ENCODE measurements around the gene SDCBP2. TPM values are rescaled to one million over a fixed set of nuclear protein-coding genes. Genes with fewer than 3 reads are reported as not detected.

The SDCBP2 gene
- total RNA-seq, 1 donor from 2014 or later, result 4.6 TPM

- Histone ChIP-seq H3K9ac (ENCODE audit: low read length) (no peak overlapping the region), H3K9me3 (ENCODE audit: insufficient read depth, low read depth, low read length) (no peaks in the 10 kb centered on the region), H3K4me3 (ENCODE audit: insufficient read depth, low read depth, low read length) (no peak overlapping the region), H3K27ac (ENCODE audit: low read depth, low read length) (peak overlapping the region; percentile 44), H3K4me1 (ENCODE audit: insufficient read depth, low read length) (peaks cover 16% of the 10 kb centered on the region), H3K79me2 (ENCODE audit: insufficient read depth, low read length) (no peaks in the 10 kb centered on the region), H2AFZ (ENCODE audit: low read depth, low read length) (no peak overlapping the region), H3K36me3 (ENCODE audit: insufficient read depth, low read length) (no peaks in the 10 kb centered on the region), H3K27me3 (ENCODE audit: insufficient read depth, low read length) (no peaks in the 10 kb centered on the region), H3K4me2 (ENCODE audit: low read length) (no peak overlapping the region), H4K20me1 (ENCODE audit: insufficient read depth, low read length) (peaks cover 20% of the 10 kb centered on the region)
- peak; percentile 59 for DNase-seq (ENCODE audit: low read depth)
- Mint-ChIP-seq H3K27me3 (ENCODE audit: low read depth, unreplicated experiment) (no peaks in the 10 kb centered on the region), H3K36me3 (ENCODE audit: low read depth, unreplicated experiment) (no peaks in the 10 kb centered on the region), H3K27ac (ENCODE audit: unreplicated experiment) (peak overlapping the region; percentile 20), H3K4me1 (ENCODE audit: low read depth, unreplicated experiment) (peaks cover 16% of the 10 kb centered on the region), H3K4me3 (ENCODE audit: unreplicated experiment) (no peak overlapping the region), H3K9me3 (ENCODE audit: unreplicated experiment) (no peaks in the 10 kb centered on the region)
- TF ChIP-seq EZH2 (IDR thresholded peaks at IDR 0.05; ENCODE audit: insufficient read depth, low read length) (no peak), CTCF (IDR thresholded peaks at IDR 0.05; ENCODE audit: insufficient read depth, low read depth, low read length) (no peak)
- FAIRE-seq, result no peak
Measured at GRCh38 chr20:1341561-1342265, 12.8 kb upstream of the SDCBP2 start.

- H4K20me1 ChIP-seq (ENCODE audit: insufficient read depth, low read length), result peaks cover 31% of the 10 kb centered on the region
- Mint-ChIP-seq H3K36me3 (ENCODE audit: low read depth, unreplicated experiment) (no peaks in the 10 kb centered on the region), H3K27ac (ENCODE audit: unreplicated experiment) (no peak overlapping the region), H3K27me3 (ENCODE audit: low read depth, unreplicated experiment) (no peaks in the 10 kb centered on the region), H3K4me1 (ENCODE audit: low read depth, unreplicated experiment) (peaks cover 11% of the 10 kb centered on the region), H3K9me3 (ENCODE audit: unreplicated experiment) (no peaks in the 10 kb centered on the region), H3K4me3 (ENCODE audit: unreplicated experiment) (no peak overlapping the region)
- no peaks in the 10 kb centered on the region for H3K9me3 ChIP-seq (ENCODE audit: insufficient read depth, low read depth, low read length)
- no peak overlapping the region for H3K27ac ChIP-seq (ENCODE audit: low read depth, low read length)
- no peak for TF ChIP-seq CTCF (IDR thresholded peaks at IDR 0.05; ENCODE audit: insufficient read depth, low read depth, low read length)
- TF ChIP-seq EZH2 (IDR thresholded peaks at IDR 0.05; ENCODE audit: insufficient read depth, low read length), result no peak
- H3K4me1 ChIP-seq (ENCODE audit: insufficient read depth, low read length), result peaks cover 21% of the 10 kb centered on the region
- FAIRE-seq (no peak), DNase-seq (ENCODE audit: low read depth) (no peak)
- H3K79me2 ChIP-seq (ENCODE audit: insufficient read depth, low read length), result no peaks in the 10 kb centered on the region
- H3K27me3 ChIP-seq (ENCODE audit: insufficient read depth, low read length), result no peaks in the 10 kb centered on the region
- no peak overlapping the region for H2AFZ ChIP-seq (ENCODE audit: low read depth, low read length)
- H3K4me2 ChIP-seq (ENCODE audit: low read length), result no peak overlapping the region
- H3K9ac ChIP-seq (ENCODE audit: low read length), result no peak overlapping the region
- no peak overlapping the region for H3K4me3 ChIP-seq (ENCODE audit: insufficient read depth, low read depth, low read length)
- no peaks in the 10 kb centered on the region for H3K36me3 ChIP-seq (ENCODE audit: insufficient read depth, low read length)
Measured at GRCh38 chr20:1338801-1339200, 9.9 kb upstream of the SDCBP2 start.

GRCh38 chr20:1338096-1338495 lies 9.2 kb upstream of the SDCBP2 start:
- Histone ChIP-seq H2AFZ (ENCODE audit: low read depth, low read length) (no peak overlapping the region), H3K9me3 (ENCODE audit: insufficient read depth, low read depth, low read length) (no peaks in the 10 kb centered on the region), H3K36me3 (ENCODE audit: insufficient read depth, low read length) (no peaks in the 10 kb centered on the region), H3K79me2 (ENCODE audit: insufficient read depth, low read length) (no peaks in the 10 kb centered on the region), H3K4me3 (ENCODE audit: insufficient read depth, low read depth, low read length) (no peak overlapping the region), H3K27ac (ENCODE audit: low read depth, low read length) (no peak overlapping the region), H3K27me3 (ENCODE audit: insufficient read depth, low read length) (no peaks in the 10 kb centered on the region), H3K4me1 (ENCODE audit: insufficient read depth, low read length) (peaks cover 14% of the 10 kb centered on the region), H4K20me1 (ENCODE audit: insufficient read depth, low read length) (peaks cover 31% of the 10 kb centered on the region), H3K9ac (ENCODE audit: low read length) (no peak overlapping the region), H3K4me2 (ENCODE audit: low read length) (no peak overlapping the region)
- FAIRE-seq (no peak), DNase-seq (ENCODE audit: low read depth) (no peak)
- no peaks in the 10 kb centered on the region for H3K9me3 Mint-ChIP-seq (ENCODE audit: unreplicated experiment)
- H3K4me1 Mint-ChIP-seq (ENCODE audit: low read depth, unreplicated experiment), result peaks cover 10% of the 10 kb centered on the region
- no peak for TF ChIP-seq EZH2 (IDR thresholded peaks at IDR 0.05; ENCODE audit: insufficient read depth, low read length)
- TF ChIP-seq CTCF (IDR thresholded peaks at IDR 0.05; ENCODE audit: insufficient read depth, low read depth, low read length), result no peak
- H3K27me3 Mint-ChIP-seq (ENCODE audit: low read depth, unreplicated experiment), result no peaks in the 10 kb centered on the region
- no peak overlapping the region for H3K27ac Mint-ChIP-seq (ENCODE audit: unreplicated experiment)
- H3K4me3 Mint-ChIP-seq (ENCODE audit: unreplicated experiment), result no peak overlapping the region
- peaks cover 4% of the 10 kb centered on the region for H3K36me3 Mint-ChIP-seq (ENCODE audit: low read depth, unreplicated experiment)

Data from astrocyte (in vitro differentiated cells and primary cell).